Activated T-cell treated with anti-CD3 and anti-CD28 coated beads for 4 hours (primary cell): Measurements from ENCODE around the gene LRRC72.
"Not testable (repeated sequence)": the region's sequence is repeated elsewhere in the genome, so short reads cannot be mapped to it uniquely, and the experiment has no call there.

Experiments used
- DNase-seq: peaks from one replicate; pipeline ENCODE4 v3.0.0-alpha.2; 2020

The LRRC72 gene

DNA sequence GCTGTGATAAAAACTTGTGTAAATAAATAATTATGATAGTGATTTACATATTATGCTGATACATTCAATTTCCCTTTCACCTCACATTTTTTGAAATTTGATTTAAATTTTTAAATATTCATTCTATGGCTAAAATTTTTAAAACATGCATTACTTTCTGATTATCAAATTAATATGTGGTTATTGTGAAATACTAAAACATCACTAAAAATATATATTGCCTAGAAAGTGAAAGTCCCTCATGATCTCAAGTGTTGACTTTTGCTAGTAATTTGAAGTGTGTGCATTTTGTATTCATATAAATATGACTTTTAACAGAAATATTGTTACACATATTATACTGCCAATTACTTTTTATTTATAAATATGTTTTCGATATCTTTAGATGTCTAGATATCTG lies 3.1 kb downstream of the LRRC72 start:
- DNase-seq = no peak

- DNase-seq = no peak
Observed at GRCh38 chr7:16531707-16532106, 5.1 kb downstream of the LRRC72 start.

DNA sequence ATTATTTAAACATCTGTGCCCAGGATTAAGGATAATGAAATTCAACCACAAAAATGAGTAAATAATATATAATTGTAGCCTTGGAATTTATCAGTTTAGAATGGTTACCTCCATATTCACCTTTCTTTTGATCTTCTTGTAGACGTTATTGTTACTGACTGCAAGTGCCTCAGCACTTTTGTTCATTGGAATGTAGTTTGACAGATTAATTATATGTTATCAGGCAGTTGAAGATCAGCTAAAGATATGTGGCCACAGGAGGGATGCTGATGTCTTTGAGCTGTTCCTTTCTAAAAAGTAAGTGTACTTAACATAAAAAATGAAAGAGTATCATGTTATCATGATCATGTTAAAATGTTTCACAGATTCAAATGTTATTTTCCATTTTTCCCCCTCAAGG lies 5.6 kb downstream of the LRRC72 start:
- DNase-seq = no peak

GRCh38 chr7:16535500-16535899 lies 8.9 kb downstream of the LRRC72 start:
- DNase-seq = no peak

- DNase-seq = not testable (repeated sequence)
Observed at GRCh38 chr7:16540559-16540958, 13.9 kb downstream of the LRRC72 start.

DNA sequence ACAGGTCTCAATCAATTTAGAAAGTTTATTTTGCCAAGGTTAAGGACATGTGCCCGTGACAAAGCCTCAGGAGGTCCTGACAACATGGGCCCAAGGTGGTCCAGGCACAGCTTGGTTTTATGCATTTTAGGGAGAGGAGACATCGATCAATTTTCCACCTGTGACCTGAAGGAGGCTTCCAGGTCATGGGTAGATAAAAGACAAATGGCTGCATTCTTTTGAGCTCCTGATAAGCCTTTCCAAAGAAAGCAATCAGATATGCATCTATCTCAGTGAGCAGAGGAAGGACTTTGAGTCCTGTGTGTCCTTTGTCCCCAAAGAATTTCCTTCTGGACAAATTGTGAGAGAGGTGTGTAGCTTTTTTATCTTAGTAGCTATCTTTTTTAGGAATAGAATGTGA lies 15.8 kb downstream of the LRRC72 start:
- no peak for DNase-seq

DNA sequence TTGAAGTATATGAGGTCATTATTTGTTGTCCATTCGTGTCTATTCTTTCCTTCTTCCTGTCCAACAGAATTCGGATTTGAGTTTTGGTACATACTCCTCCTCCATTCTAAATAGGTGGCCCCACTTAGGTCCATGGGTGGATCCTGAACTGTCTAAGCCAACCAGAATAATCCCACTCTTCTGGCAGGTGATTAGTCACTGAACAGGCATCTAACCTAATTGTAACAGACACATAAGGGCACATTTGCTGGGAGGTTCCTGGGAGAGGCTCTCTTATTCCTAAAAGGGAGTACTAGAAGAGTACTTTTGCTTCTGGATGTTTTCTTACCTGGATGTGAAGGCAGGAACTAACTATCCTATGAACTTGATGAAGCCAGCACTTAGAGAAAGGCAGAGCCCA lies 16.8 kb downstream of the LRRC72 start:
- no peak for DNase-seq

DNA sequence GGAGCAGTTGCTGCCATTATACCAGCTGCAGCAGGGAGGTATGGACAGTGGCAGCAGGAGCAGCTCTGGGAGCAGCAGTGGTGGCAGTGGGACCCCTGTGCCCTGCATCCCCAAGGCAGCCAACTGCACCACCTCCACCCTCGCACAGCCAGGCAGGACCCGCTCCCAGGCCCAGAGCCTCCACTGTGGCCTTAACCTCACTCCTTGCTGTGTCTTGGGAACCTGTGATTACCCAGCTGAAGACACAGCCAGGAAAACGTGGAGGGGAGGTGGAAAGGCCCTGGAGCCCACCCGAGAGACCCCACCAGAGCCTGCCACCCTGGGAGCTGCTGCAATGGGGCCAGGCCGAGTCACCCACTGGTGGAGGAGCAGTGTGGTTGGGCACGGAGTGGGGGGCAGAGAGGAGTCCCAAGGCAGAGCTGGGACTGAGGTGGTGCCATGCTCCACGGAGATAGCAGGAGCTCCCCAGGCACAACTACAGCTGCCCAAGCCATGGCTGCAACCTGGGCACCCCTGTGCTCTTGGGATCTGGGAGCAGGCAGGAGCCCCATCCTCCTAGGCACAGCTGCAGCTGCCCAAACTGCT lies 20.4 kb downstream of the LRRC72 start:
- DNase-seq = no peak

DNA sequence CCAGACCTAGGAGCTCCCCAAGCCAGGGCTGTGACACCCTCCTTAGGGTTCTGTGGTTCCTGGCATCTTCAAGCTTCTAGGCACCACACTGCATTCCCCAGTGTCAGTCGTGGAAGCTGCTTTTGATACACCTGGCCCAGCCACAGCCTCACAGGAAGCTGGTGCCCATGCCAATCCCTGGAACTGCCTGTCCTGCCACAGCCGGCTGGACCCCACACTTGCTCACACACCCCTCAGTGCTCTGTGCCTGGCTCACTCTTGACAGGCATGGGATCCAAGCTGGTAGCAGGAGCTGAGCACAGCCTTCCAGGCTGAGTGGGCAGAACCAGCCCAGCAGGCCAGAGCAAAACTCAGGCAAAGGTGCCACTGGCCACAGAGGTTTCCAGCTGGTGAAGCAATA lies 21.8 kb downstream of the LRRC72 start:
- no peak for DNase-seq

- DNase-seq = no peak
Observed at GRCh38 chr7:16550671-16551070, 24.0 kb downstream of the LRRC72 start.

GRCh38 chr7:16554518-16555236 lies 28.1 kb downstream of the LRRC72 start:
- no peak for DNase-seq

DNA sequence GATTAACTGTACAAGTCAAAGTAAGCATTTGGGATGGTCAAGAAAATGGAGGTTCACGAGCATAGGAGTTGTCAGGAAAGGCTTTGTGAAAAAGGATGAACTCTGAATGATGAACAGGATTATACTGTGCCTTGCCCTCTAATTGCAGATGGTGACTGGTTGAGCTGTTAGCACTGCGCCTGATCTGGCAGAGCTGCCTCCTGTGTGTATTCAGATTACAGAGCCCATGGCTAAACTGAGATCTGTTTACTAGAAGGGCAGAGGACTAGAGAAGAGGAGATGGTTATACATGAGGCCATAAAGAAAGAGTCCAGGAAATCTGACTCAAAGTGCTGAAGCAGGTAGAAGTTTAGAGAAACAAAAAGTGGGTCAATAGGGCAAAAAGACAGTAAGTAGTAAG lies 29.7 kb downstream of the LRRC72 start:
- DNase-seq = no peak

GRCh38 chr7:16558761-16559302 lies 32.2 kb downstream of the LRRC72 start:
- DNase-seq = no peak

GRCh38 chr7:16559497-16560179 lies 33.0 kb downstream of the LRRC72 start:
- no peak for DNase-seq

GRCh38 chr7:16561943-16562342 lies 35.3 kb downstream of the LRRC72 start:
- no peak for DNase-seq

GRCh38 chr7:16562456-16563220 lies 36.0 kb downstream of the LRRC72 start:
- no peak for DNase-seq

GRCh38 chr7:16563281-16564022 lies 36.8 kb downstream of the LRRC72 start:
- DNase-seq = no peak

DNA sequence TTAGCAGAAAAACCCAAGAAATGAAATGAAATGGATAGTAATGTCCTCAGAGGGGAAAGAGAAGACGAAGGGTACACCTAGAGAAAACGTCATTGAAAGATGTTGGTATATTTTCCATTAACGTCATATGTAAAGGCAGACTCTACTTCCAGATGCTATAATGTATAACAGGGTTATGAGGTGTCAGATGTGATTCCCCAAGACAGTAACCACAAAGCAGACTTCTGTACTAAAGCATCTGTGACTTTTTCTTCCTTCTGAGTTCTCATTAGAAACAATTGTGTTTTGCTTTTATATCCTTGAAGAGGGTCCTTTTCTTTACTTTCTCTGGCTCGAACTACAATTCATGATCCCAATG lies 37.4 kb downstream of the LRRC72 start:
- no peak for DNase-seq

DNA sequence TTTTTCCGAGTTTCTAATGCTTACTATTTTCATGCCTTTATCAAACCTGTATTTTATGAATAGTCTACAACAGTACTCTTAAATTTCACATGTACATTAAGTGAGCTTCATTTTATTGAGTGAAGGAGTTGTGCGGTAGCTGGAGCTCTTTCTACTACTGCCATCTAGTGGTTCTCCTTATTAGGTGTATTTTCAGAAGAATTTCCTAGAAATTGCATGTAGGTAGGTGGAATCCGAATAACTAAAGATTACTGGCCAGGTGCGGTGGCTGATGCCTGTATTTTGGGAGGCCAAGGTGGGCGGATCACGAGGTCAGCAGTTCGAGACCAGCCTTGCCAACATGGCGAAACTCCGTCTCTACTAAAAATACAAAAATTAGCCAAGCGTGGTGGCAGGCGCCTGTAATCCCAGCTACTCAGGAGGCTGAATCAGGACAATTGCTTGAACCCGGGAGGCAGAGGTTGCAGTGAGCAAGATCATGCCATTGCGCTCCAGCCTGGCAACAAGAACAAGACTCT lies 38.3 kb downstream of the LRRC72 start:
- DNase-seq = no peak

- no peak for DNase-seq
Observed at GRCh38 chr7:16571941-16572340, 45.3 kb downstream of the LRRC72 start.

GRCh38 chr7:16579216-16579615 lies 52.6 kb downstream of the LRRC72 start:
- no peak for DNase-seq

DNA sequence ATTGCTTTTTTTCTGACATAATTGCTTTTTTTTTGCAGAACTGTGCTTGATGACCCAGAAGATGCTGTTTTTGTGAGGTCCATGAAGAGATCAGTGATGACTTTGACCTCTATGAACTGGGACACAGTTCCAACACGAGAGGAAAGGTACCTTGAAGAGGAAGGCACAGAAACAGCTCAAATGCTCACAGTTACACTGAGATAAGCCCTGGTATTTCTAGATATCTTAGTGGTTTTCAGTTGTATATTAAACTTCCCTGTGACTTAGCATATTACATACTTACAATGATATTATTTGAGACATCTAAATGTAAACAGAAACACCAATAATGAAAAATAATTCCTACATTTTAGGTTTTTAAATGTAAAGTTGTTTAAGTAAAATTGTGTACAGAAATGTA lies 54.7 kb downstream of the LRRC72 start:
- no peak for DNase-seq
